ENCODE data around the gene GNG13. TPM values are rescaled to one million over a fixed set of nuclear protein-coding genes. Genes with fewer than 3 reads are reported as not detected.

The GNG13 gene
- total and polyA plus RNA-seq, 8 donors = 0.17 to 0.27 TPM; not detected in 6

DNA sequence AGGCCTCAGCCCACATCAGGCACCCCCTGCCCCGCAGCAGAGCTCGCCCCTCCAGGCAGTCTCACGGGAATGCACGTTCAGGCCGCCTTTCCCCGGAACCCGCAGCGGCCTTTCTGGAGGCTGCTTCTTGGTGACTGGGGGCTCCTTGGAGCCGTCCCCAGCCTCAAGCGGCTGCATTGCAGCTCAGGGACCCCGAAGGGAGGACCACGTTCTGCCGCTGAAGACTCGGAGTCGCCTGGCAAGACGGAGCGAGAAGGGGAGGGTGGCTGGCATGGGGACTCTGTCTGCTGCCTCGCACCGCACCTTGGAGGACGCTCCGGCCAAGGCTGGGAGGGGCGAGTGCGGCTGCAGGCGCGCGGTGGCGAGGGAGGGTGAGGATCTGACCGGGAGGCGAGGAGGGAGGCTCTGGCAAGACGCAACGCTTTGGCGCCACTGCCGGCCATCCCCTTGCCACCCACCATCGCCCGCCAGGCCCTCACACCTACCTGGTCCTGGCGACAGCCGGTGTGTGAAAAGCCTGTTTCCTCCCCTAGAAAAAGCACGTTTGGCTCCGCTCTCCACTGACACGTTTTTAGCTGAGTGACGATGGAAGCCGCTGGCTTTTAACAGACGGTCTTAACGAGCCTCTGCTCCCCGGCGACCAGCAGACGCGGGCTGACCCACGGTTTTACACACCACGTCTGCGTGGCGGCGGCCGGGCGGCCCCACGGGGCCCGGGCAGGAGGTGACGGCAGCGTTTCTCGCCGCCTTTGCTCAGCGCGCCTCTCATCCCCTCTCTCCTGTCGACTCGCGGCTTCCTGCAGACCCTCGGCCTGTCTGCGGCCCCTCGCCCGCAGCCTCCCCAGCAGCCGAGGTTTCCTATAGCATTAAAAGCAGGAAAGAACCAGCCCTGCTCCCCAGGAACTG lies 16.7 kb upstream of the GNG13 start:
- Histone ChIP-seq H3K4me1 (peaks cover 7 to 9% of the 10 kb centered on the region in 2 donors), H3K36me3 (no peaks in the 10 kb centered on the region), H3K27me3 (peaks cover 19 to 98% of the 10 kb centered on the region in 2 donors), H3K27ac (no peak overlapping the region), H3K4me3 (no peak overlapping the region), H3K9me3 (no peaks in the 10 kb centered on the region)
- no peak for DNase-seq
- ATAC-seq = no peak
- TF ChIP-seq, protein P1, sequence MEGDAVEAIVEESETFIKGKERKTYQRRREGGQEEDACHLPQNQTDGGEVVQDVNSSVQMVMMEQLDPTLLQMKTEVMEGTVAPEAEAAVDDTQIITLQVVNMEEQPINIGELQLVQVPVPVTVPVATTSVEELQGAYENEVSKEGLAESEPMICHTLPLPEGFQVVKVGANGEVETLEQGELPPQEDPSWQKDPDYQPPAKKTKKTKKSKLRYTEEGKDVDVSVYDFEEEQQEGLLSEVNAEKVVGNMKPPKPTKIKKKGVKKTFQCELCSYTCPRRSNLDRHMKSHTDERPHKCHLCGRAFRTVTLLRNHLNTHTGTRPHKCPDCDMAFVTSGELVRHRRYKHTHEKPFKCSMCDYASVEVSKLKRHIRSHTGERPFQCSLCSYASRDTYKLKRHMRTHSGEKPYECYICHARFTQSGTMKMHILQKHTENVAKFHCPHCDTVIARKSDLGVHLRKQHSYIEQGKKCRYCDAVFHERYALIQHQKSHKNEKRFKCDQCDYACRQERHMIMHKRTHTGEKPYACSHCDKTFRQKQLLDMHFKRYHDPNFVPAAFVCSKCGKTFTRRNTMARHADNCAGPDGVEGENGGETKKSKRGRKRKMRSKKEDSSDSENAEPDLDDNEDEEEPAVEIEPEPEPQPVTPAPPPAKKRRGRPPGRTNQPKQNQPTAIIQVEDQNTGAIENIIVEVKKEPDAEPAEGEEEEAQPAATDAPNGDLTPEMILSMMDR (IDR thresholded peaks at IDR 0.05) = no peak
- intact Hi-C loops (cut with DNase I) = loop anchor here in 1 of 2 donors (5.0 kb wide), 1 partner anchor 240 kb away; no protein-coding TSS in a partner anchor

DNA sequence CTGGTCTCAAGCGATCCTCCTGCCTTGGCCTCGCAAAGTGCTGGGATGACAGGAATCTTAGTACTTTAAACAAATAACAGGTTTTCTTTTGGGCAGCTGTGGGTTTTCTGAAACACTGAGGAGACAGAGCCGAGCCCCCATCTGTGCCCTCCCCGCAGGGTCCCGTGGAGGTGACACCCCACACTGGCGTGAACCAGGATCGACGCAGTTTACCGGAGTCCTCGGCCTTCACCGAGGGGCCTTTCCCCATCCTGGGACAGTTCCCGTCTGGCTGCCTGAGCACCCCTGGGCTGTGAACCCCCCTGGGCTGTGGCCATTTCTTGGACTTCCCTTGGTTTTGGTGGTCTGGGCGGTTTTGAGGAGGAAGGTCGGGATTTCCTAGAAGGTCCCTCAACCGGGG lies 15.3 kb upstream of the GNG13 start:
- no peaks in the 10 kb centered on the region for H3K36me3 ChIP-seq
- TF ChIP-seq, protein P1 (IDR thresholded peaks at IDR 0.05) = no peak
- DNase-seq (no peak), ATAC-seq (no peak)
- H3K27ac ChIP-seq = no peak overlapping the region
- intact Hi-C loops (cut with DNase I) = loop anchor here in 1 of 2 donors (5.0 kb wide), 1 partner anchor 241 kb away; no protein-coding TSS in a partner anchor
- no peaks in the 10 kb centered on the region for H3K9me3 ChIP-seq
- H3K4me3 ChIP-seq = no peak overlapping the region
- peaks cover 7 to 9% of the 10 kb centered on the region in 2 donors for H3K4me1 ChIP-seq
- H3K27me3 ChIP-seq = peaks cover 19 to 97% of the 10 kb centered on the region in 2 donors

DNA sequence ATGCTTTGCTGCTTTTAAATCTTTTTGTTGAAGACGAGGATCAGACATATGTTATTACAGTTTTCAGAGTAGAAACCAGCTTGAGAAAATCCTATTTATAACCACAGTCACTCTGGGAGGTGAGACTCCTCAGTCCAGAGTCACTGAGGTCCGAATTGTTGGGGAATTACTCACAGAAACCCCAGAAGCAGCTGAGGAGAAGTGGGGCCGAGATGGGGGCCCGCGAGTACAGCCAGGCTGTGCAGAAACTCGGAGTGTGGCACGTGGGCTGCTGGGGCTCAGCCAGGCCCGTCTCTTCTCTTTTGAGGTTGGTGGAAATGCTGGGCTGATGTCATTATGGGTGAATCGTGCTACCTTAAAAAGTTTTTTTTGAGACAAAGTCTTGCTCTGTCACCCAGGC lies 14.4 kb upstream of the GNG13 start:
- intact Hi-C loops (cut with DNase I) = loop anchor here in 1 of 2 donors (5.0 kb wide), 1 partner anchor 242 kb away; no protein-coding TSS in a partner anchor
- Histone ChIP-seq H3K9me3 (no peaks in the 10 kb centered on the region), H3K27me3 (peaks cover 19 to 97% of the 10 kb centered on the region in 2 donors), H3K4me3 (no peak overlapping the region), H3K4me1 (peaks cover 7 to 9% of the 10 kb centered on the region in 2 donors), H3K27ac (no peak overlapping the region), H3K36me3 (no peaks in the 10 kb centered on the region)
- DNase-seq = no peak
- TF ChIP-seq, protein P1 (IDR thresholded peaks at IDR 0.05) = no peak
- no peak for ATAC-seq

DNA sequence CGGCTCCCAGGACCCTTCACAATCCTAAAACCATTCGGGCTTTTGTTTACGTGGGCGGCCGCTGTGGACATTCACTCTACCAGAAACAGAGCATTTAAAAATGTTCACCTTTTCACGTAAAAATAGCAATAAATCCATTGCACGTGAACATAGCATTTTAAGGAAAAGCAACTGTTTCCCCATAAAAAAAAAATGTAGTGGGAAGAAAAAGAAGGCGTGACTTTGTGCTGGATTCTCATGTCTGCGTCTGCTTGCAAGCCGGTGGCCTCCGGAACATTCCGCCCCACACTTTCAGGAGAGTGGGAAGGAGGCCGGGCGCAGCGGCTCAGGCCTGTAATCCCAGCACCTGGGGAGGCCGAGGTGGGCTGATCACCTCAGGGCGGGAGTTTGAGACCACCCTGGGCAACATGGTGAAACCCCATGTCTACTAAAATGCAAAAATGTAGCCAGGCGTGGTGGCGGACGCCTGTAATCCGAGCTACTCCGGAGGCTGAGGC lies 13.4 kb upstream of the GNG13 start:
- H3K36me3 ChIP-seq = no peaks in the 10 kb centered on the region
- no peak overlapping the region for H3K4me3 ChIP-seq
- DNase-seq (no peak), ATAC-seq (no peak)
- H3K4me1 ChIP-seq = peaks cover 7 to 9% of the 10 kb centered on the region in 2 donors
- no peak overlapping the region for H3K27ac ChIP-seq
- no peaks in the 10 kb centered on the region for H3K9me3 ChIP-seq
- intact Hi-C loops (cut with DNase I) = no loop called here
- H3K27me3 ChIP-seq = peaks cover 19 to 87% of the 10 kb centered on the region in 2 donors
- TF ChIP-seq, protein P1 (IDR thresholded peaks at IDR 0.05) = no peak

All from left lung (tissue), 10 donors.